Measurements from ENCODE around the gene TP53I13.

DNA sequence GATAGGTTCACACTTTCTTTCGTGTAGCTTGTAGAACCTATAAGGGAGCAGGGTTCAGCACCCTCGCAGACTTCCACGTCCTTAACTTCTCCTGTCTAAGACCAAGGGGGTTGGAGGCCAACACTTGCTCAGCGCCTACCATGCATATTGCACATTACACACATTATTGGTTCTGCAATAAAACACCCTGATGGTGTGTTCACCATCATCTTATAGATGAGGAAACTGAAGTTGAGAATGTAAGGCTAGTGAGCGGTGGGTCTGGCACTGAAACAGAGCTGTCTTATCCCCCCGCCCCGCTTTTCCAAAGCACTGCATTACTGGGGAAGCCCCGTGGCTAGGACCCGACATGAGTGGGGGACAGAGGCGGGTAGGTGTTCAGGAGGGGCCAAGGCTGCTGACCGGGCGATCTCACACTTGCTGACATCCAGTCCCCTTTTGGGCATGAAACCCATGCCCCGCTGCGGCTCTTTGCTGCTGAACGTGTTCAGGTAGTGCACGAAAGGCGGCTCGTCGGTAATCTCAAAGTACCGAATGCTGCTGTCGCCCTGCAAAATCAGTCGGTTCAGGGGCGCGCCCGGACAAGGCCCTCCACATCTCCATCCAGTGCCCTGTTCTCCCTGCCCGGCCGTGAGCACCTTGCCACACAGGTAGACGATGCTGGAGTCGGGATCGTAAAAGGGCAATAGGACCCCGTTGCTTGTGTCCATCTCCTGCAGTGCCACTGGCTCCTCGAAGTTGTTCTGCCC lies 48.0 kb downstream of the TP53I13 start:
- TF ChIP-seq CTCF (IDR thresholded peaks at IDR 0.05) (no peak), POLR2A (IDR thresholded peaks at IDR 0.05) (no peak)

Data from right lobe of liver (tissue), 4 donors.